OCI-LY3 (cell line): ENCODE results near the gene CDH4.

Experiments
- EZH2phosphoT487 ChIP-seq: fragments of 200-600 bp; shearing (Covaris generic); IDR thresholded peaks from 2 replicates; pipeline ENCODE4 v1.6.1; 2018; ENCODE audit warnings: antibody characterized with exemption, mixed run types, low read depth
- TF ChIP-seq, protein P1 (sequence below): fragments of 200-600, 300-600 bp; sonication (generic); IDR thresholded peaks from 2 replicates; pipeline ENCODE4 v1.5.1; 2014; ENCODE audit warnings: antibody characterized with exemption, low read length, low read depth

DNA sequence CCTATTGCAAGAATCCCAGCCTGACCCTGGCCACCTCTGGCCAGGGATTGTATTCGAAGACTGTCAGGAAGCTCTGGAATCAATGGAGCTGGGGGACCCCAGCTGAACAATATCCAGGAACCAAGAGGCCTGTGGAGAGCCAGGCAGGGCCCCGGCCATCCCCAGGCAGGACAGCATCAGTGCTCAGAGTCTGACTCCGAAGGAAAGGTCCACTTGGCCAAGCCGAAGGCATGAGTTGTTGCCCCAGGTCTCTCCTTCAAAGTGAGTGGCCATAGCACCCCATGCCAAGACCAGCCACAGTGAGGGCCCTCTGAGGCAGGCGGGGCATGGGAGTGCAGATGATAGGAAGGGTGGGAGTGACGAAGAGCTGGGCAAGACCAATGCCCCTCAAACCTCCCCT lies 193.1 kb downstream of the CDH4 start:
- TF ChIP-seq, protein P1, sequence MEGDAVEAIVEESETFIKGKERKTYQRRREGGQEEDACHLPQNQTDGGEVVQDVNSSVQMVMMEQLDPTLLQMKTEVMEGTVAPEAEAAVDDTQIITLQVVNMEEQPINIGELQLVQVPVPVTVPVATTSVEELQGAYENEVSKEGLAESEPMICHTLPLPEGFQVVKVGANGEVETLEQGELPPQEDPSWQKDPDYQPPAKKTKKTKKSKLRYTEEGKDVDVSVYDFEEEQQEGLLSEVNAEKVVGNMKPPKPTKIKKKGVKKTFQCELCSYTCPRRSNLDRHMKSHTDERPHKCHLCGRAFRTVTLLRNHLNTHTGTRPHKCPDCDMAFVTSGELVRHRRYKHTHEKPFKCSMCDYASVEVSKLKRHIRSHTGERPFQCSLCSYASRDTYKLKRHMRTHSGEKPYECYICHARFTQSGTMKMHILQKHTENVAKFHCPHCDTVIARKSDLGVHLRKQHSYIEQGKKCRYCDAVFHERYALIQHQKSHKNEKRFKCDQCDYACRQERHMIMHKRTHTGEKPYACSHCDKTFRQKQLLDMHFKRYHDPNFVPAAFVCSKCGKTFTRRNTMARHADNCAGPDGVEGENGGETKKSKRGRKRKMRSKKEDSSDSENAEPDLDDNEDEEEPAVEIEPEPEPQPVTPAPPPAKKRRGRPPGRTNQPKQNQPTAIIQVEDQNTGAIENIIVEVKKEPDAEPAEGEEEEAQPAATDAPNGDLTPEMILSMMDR: no peak
- TF ChIP-seq EZH2phosphoT487: no peak
